ENCODE measurements around the gene ACSF3.

DNA sequence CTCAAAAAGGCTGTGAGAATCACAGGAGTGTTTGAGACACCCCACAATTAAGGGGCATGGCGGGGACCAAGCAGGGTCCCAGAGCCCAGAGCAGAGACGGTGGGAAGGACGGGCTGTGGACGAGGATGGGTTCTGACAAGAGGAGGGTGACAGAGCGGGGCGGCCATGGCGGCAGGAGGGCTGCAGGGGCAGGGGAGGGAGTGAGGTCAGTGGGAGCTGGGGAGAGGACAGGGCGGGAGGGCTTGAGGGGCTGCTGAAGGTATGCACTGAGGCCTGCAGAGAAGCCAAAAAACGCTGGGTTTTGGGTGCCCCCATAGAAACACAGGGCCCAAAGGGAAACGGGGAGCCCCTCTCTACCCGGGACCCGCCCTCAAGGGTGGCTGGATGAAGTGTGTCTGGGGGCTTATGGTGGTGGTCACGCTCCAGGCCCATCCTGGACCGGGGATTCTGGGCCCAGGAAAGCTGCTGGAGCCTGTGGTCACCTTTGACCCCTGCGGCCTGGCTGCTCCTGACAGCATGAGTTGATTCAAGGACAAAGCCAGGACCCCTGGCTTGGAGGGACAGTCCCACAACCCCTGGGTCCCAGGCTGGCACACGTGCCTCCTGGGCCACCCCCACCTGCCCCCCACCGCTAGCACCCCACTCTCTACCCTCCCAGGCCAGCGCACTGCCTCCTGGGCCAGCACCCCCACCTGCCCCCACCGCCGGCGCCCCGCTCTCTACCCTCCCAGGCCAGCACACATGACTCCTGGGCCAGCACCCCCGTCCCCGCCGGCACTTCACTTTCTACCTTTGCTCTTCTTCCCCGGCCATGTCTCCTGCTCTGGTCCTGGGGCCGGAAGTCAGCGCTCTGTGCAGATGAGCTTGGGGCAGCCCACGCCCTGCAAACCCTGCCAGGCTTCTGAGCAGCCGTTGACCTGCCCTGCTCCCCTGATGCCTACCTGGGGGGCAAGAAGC, 31.0 kb upstream of the ACSF3 start:
- TF ChIP-seq, protein P1, sequence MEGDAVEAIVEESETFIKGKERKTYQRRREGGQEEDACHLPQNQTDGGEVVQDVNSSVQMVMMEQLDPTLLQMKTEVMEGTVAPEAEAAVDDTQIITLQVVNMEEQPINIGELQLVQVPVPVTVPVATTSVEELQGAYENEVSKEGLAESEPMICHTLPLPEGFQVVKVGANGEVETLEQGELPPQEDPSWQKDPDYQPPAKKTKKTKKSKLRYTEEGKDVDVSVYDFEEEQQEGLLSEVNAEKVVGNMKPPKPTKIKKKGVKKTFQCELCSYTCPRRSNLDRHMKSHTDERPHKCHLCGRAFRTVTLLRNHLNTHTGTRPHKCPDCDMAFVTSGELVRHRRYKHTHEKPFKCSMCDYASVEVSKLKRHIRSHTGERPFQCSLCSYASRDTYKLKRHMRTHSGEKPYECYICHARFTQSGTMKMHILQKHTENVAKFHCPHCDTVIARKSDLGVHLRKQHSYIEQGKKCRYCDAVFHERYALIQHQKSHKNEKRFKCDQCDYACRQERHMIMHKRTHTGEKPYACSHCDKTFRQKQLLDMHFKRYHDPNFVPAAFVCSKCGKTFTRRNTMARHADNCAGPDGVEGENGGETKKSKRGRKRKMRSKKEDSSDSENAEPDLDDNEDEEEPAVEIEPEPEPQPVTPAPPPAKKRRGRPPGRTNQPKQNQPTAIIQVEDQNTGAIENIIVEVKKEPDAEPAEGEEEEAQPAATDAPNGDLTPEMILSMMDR (IDR thresholded peaks at IDR 0.05; ENCODE audit: poor library complexity, severe bottlenecking), result no peak
- TF ChIP-seq POLR2AphosphoS5 (IDR thresholded peaks at IDR 0.05), result no peak
- TF ChIP-seq SMC3 (conservative IDR thresholded peaks at IDR 0.05; ENCODE audit: poor library complexity), result no peak
- no peak for TF ChIP-seq EP300 (conservative IDR thresholded peaks at IDR 0.05; ENCODE audit: poor library complexity, severe bottlenecking)
- TF ChIP-seq EZH2 (IDR thresholded peaks at IDR 0.05; ENCODE audit: borderline replicate concordance, insufficient read depth, low read length, poor library complexity, severe bottlenecking), result no peak

All from neural cell (in vitro differentiated cells).